AML-193 (cell line): ENCODE measurements around the gene CEACAM21.
A peak's percentile ranks its signal among the peaks of the same experiment; 100 is the strongest.

Source experiments
- DNase-seq, 2 experiments: peaks; one replicate each; lab custom pipeline; 2025; lab: John Stamatoyannopoulos, UW

The CEACAM21 gene

GRCh38 chr19:41619018-41619556 lies 43.1 kb downstream of the CEACAM21 start:
- DNase-seq, result peak; percentile 49 to 71

- no peak for DNase-seq
Measured at GRCh38 chr19:41620171-41620570, 44.2 kb downstream of the CEACAM21 start.

GRCh38 chr19:41621226-41621625 lies 45.3 kb downstream of the CEACAM21 start:
- peak in 1 of 2 experiments; percentile 9 for DNase-seq

- peak; percentile 93 to 95 for DNase-seq
Measured at GRCh38 chr19:41621654-41622053, 45.7 kb downstream of the CEACAM21 start.

- no peak for DNase-seq
Measured at GRCh38 chr19:41623360-41623759, 47.4 kb downstream of the CEACAM21 start.

- DNase-seq, result no peak
Measured at GRCh38 chr19:41624515-41624914, 48.5 kb downstream of the CEACAM21 start.

GRCh38 chr19:41624937-41625336 lies 49.0 kb downstream of the CEACAM21 start:
- DNase-seq, result no peak

GRCh38 chr19:41626278-41626677 lies 50.3 kb downstream of the CEACAM21 start:
- no peak for DNase-seq

GRCh38 chr19:41626877-41627276 lies 50.9 kb downstream of the CEACAM21 start, which contains the start of gene CEACAM4:
CEACAM4 (minus strand) TSS chr19:41627074; CDS start chr19:41626963, 111 bp downstream.
- DNase-seq, result peak; percentile 88 to 93

GRCh38 chr19:41627966-41628675 lies 52.2 kb downstream of the CEACAM21 start:
- DNase-seq, result no peak
